ENCODE measurements around the gene LGALS14. TPM values are rescaled to one million over a fixed set of nuclear protein-coding genes. Genes with fewer than 3 reads are reported as not detected.

Gene LGALS14
- total and polyA plus RNA-seq, 10 of the 15 experiments (the other 5 are each of a cell fraction or from before 2014, with no cell fraction given) = 5.1 to 34.6 (median 7.3) TPM

DNA sequence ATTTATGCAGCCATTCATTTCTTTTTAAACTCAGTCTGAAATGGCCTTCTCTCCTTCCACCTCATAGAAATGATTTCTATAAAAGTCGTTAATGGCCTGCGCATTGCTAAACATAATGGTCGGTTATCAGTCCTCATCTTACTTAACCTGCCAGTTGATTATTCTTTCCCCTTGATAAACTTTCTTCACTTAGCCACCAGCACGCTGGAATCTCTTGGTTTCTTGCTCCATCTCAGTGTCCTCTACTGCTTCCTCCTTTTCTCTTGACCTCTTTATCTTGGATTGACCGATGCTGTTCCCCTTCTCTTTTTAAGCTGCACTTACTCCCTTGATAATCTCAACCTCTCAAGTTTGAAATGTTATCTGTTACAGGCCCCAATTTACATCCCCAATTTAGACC, 45.7 kb downstream of the LGALS14 start:
- WGBS (ENCODE audit: insufficient coverage, insufficient replicate concordance, low lambda C conversion rate, missing lambda C conversion rate) = 71% methylated on average over 5 of the region's 5 CpGs
- RAD21 ChIA-PET (ENCODE audit: unreplicated experiment) = no interaction called here
- no TSS peak for BruUV-seq (replicated peaks)
- TF ChIP-seq SRF (IDR thresholded peaks at IDR 0.05; ENCODE audit: low read depth in 2 of 2, low read length in 2 of 2) (no peak), NRF1 (conservative IDR thresholded peaks at IDR 0.05; ENCODE audit: low read depth, low read length) (no peak), POLR2AphosphoS2 (IDR thresholded peaks at IDR 0.05; ENCODE audit: low read depth, low read length) (no peak), MTA3 (IDR thresholded peaks at IDR 0.05; ENCODE audit: borderline replicate concordance, low read length) (no peak), FOXK2 (IDR thresholded peaks at IDR 0.05) (no peak), EP300 (IDR thresholded peaks at IDR 0.05; ENCODE audit: borderline replicate concordance in 1 of 2, control insufficient read depth in 1 of 2, low read depth in 2 of 2, low read length in 2 of 2) (no peak), ZZZ3 (IDR thresholded peaks at IDR 0.05; ENCODE audit: control insufficient read depth, insufficient read length, low read depth) (no peak)
- TF ChIP-seq, protein P1, sequence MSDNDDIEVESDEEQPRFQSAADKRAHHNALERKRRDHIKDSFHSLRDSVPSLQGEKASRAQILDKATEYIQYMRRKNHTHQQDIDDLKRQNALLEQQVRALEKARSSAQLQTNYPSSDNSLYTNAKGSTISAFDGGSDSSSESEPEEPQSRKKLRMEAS (IDR thresholded peaks at IDR 0.05; ENCODE audit: low read depth, low read length) = no peak
- TF ChIP-seq, protein P2, sequence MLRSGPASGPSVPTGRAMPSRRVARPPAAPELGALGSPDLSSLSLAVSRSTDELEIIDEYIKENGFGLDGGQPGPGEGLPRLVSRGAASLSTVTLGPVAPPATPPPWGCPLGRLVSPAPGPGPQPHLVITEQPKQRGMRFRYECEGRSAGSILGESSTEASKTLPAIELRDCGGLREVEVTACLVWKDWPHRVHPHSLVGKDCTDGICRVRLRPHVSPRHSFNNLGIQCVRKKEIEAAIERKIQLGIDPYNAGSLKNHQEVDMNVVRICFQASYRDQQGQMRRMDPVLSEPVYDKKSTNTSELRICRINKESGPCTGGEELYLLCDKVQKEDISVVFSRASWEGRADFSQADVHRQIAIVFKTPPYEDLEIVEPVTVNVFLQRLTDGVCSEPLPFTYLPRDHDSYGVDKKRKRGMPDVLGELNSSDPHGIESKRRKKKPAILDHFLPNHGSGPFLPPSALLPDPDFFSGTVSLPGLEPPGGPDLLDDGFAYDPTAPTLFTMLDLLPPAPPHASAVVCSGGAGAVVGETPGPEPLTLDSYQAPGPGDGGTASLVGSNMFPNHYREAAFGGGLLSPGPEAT (IDR thresholded peaks at IDR 0.05; ENCODE audit: low read depth) = no peak
- TF ChIP-seq, protein P3, sequence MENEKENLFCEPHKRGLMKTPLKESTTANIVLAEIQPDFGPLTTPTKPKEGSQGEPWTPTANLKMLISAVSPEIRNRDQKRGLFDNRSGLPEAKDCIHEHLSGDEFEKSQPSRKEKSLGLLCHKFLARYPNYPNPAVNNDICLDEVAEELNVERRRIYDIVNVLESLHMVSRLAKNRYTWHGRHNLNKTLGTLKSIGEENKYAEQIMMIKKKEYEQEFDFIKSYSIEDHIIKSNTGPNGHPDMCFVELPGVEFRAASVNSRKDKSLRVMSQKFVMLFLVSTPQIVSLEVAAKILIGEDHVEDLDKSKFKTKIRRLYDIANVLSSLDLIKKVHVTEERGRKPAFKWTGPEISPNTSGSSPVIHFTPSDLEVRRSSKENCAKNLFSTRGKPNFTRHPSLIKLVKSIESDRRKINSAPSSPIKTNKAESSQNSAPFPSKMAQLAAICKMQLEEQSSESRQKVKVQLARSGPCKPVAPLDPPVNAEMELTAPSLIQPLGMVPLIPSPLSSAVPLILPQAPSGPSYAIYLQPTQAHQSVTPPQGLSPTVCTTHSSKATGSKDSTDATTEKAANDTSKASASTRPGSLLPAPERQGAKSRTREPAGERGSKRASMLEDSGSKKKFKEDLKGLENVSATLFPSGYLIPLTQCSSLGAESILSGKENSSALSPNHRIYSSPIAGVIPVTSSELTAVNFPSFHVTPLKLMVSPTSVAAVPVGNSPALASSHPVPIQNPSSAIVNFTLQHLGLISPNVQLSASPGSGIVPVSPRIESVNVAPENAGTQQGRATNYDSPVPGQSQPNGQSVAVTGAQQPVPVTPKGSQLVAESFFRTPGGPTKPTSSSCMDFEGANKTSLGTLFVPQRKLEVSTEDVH (IDR thresholded peaks at IDR 0.05; ENCODE audit: low read depth, partially characterized antibody) = no peak
- TF ChIP-seq, protein P4, sequence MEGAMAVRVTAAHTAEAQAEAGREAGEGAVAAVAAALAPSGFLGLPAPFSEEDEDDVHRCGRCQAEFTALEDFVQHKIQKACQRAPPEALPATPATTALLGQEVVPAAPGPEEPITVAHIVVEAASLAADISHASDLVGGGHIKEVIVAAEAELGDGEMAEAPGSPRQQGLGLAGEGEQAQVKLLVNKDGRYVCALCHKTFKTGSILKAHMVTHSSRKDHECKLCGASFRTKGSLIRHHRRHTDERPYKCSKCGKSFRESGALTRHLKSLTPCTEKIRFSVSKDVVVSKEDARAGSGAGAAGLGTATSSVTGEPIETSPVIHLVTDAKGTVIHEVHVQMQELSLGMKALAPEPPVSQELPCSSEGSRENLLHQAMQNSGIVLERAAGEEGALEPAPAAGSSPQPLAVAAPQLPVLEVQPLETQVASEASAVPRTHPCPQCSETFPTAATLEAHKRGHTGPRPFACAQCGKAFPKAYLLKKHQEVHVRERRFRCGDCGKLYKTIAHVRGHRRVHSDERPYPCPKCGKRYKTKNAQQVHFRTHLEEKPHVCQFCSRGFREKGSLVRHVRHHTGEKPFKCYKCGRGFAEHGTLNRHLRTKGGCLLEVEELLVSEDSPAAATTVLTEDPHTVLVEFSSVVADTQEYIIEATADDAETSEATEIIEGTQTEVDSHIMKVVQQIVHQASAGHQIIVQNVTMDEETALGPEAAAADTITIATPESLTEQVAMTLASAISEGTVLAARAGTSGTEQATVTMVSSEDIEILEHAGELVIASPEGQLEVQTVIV (IDR thresholded peaks at IDR 0.05; ENCODE audit: borderline replicate concordance, partially characterized antibody) = no peak
- TF ChIP-seq, protein P5, sequence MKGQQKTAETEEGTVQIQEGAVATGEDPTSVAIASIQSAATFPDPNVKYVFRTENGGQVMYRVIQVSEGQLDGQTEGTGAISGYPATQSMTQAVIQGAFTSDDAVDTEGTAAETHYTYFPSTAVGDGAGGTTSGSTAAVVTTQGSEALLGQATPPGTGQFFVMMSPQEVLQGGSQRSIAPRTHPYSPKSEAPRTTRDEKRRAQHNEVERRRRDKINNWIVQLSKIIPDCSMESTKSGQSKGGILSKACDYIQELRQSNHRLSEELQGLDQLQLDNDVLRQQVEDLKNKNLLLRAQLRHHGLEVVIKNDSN (IDR thresholded peaks at IDR 0.05; ENCODE audit: borderline replicate concordance, extremely low read length, insufficient read depth, low read depth, low read length) = no peak

More for the DNA sequence above, 45.7 kb downstream of the LGALS14 start:
- H3K27ac ChIP-seq (ENCODE audit: control insufficient read depth, insufficient read depth) = no peak overlapping the region
- H3K4me3 ChIP-seq = no peak overlapping the region
- no peak overlapping the region for H2AFZ ChIP-seq (ENCODE audit: control insufficient read depth, low read depth, low read length)
- no peaks in the 10 kb centered on the region for H3K36me3 ChIP-seq (ENCODE audit: control insufficient read depth in 2 of 2, insufficient read depth in 2 of 2, low read length in 1 of 2)
- H3K9ac ChIP-seq (ENCODE audit: control insufficient read depth, insufficient read depth, low read length) = no peak overlapping the region
- in situ Hi-C loops (cut with MboI) = no loop called here
- ATAC-seq (no peak), DNase-seq (ENCODE audit: low read depth, low spot score) (no peak), FAIRE-seq (no peak)
- no peaks in the 10 kb centered on the region for H3K79me2 ChIP-seq (ENCODE audit: control insufficient read depth, insufficient read depth, low read length)
- no peaks in the 10 kb centered on the region for H4K20me1 ChIP-seq (ENCODE audit: control insufficient read depth, insufficient read depth)
- ChIA-PET POLR2A (interaction anchor here (0.7 kb wide), 1 partner anchor 192 kb away, joined by 4 read pairs; no protein-coding TSS in a partner anchor), CTCF (interaction anchor here (0.6 to 0.8 kb wide), 2 partner anchors 18 to 309 kb away, joined by 3 to 5 read pairs; no protein-coding TSS in a partner anchor), SMC1A (ENCODE audit: uncharacterized antibody, unreplicated experiment) (interaction anchor here (1.2 kb wide), 1 partner anchor 15 kb away, joined by 4 read pairs; no protein-coding TSS in a partner anchor)
- no peaks in the 10 kb centered on the region for H3K4me1 ChIP-seq (ENCODE audit: control insufficient read depth, insufficient read depth, low read length)
- H3K27me3 ChIP-seq (replicated peaks in 1 of 2; ENCODE audit: control insufficient read depth in 2 of 2, insufficient read depth in 2 of 2, low read length in 1 of 2) = no peaks in the 10 kb centered on the region
- no peak overlapping the region for H3K4me2 ChIP-seq (ENCODE audit: control insufficient read depth, insufficient read depth)
- no peaks in the 10 kb centered on the region for H3K9me3 ChIP-seq (replicated peaks; ENCODE audit: control insufficient read depth, insufficient read depth, low read length)
- intact Hi-C loops (cut with micrococcal nuclease; ENCODE audit: unreplicated experiment) = no loop called here

All from GM12878 (cell line).